Measurements from ENCODE around the gene FLT4. TPM values are rescaled to one million over a fixed set of nuclear protein-coding genes. Genes with fewer than 3 reads are reported as not detected.

Gene FLT4
- total RNA-seq, 2 experiments from 2014 or later: not detected

DNA sequence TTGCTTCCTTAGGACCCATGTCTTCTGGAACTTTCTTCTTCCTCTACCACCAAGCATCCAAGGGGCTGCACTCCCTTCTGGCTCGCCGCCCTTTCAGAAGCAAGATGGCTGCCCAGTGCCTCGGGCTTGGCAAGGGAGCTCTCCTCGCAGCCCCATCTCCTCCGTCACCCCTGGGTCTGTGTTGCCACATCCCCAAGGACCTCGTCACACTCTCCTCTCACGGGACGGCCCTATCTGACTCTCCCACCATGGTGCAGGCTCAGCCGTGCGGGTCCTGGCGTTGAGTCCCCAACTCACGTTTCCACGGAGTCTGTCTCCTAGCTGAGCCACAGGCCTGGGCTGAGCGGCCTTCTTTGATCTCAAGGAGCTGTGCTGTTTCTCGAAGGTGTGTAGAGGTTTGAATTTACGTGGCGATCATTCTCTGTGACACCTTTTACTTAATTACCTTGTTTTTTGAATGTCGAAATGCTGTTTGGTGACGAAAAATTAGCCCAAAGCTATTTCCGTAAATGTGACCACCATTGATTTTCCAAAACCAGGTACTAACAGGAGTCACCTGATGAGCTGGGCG, 43.1 kb downstream of the FLT4 start:
- H4K20me1 ChIP-seq (ENCODE audit: insufficient read depth, low read length): no peaks in the 10 kb centered on the region
- no peaks in the 10 kb centered on the region for H3K36me3 ChIP-seq (ENCODE audit: insufficient read depth, low read length)
- no peaks in the 10 kb centered on the region for H3K9me2 ChIP-seq (ENCODE audit: insufficient read depth, low read length)
- H3K4me2 ChIP-seq (ENCODE audit: low read length): no peak overlapping the region
- H2AFZ ChIP-seq (ENCODE audit: low read length): no peak overlapping the region
- H3K79me2 ChIP-seq (ENCODE audit: insufficient read depth, low read depth, low read length): no peaks in the 10 kb centered on the region
- no TSS peak for BruUV-seq (replicated peaks)
- H3K4me3 ChIP-seq (ENCODE audit: low read depth, low read length, poor library complexity, severe bottlenecking): no peak overlapping the region
- ChIA-PET POLR2A (no interaction called here), CTCF (ENCODE audit: unreplicated experiment) (no interaction called here)
- TF ChIP-seq, protein P1, sequence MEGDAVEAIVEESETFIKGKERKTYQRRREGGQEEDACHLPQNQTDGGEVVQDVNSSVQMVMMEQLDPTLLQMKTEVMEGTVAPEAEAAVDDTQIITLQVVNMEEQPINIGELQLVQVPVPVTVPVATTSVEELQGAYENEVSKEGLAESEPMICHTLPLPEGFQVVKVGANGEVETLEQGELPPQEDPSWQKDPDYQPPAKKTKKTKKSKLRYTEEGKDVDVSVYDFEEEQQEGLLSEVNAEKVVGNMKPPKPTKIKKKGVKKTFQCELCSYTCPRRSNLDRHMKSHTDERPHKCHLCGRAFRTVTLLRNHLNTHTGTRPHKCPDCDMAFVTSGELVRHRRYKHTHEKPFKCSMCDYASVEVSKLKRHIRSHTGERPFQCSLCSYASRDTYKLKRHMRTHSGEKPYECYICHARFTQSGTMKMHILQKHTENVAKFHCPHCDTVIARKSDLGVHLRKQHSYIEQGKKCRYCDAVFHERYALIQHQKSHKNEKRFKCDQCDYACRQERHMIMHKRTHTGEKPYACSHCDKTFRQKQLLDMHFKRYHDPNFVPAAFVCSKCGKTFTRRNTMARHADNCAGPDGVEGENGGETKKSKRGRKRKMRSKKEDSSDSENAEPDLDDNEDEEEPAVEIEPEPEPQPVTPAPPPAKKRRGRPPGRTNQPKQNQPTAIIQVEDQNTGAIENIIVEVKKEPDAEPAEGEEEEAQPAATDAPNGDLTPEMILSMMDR (conservative IDR thresholded peaks at IDR 0.05; ENCODE audit: low read length): peak; percentile 28; the same call in 1 of the 2 replicates
- no peak for TF ChIP-seq EZH2phosphoT487 (IDR thresholded peaks at IDR 0.05; ENCODE audit: borderline replicate concordance, low read depth, low read length)
- intact Hi-C loops (cut with micrococcal nuclease; ENCODE audit: unreplicated experiment): loop anchor here (5.0 kb wide), 1 partner anchor 109 kb away; no protein-coding TSS in a partner anchor
- H3K4me1 ChIP-seq (ENCODE audit: insufficient read depth, low read length, poor library complexity, severe bottlenecking): no peaks in the 10 kb centered on the region
- no peak overlapping the region for H3K27ac ChIP-seq (ENCODE audit: low read depth, low read length, poor library complexity, severe bottlenecking)
- no peaks in the 10 kb centered on the region for H3K9me3 ChIP-seq (ENCODE audit: low read length)
- DNase-seq (ENCODE audit: low spot score): no peak

DNA sequence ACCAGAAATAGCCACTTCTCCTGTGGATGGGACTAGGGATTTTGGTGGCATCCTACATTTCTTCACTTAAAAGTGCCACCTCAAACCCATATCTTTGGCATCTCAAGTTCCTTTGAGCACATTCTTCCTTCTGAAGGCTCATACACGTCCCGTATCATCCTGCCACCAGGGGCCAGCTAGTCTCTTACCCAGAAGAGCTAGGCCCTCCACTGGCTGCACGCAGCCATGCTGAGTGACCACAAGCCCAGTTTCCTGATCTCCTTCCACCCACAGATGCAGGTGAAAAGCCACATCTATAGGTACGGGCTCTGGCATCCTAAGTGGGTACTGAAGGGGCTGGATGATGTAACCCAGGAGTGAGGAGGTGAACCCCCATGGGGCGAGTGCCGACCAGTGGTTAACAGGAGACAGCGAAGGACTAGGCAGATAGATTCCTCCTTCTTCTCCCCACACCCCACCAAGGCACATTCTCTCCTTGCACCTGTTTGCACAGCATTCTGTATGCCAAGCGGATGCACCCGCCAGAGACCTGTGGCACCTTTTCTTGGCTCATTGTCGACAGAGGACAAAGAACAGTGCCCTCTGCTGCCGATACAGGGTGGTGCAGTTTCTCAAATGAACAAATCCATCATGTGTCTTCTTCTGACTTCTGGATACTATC, 43.7 kb downstream of the FLT4 start:
- TF ChIP-seq, protein P1 (conservative IDR thresholded peaks at IDR 0.05; ENCODE audit: low read length): peak; percentile 90
- TF ChIP-seq EZH2phosphoT487 (IDR thresholded peaks at IDR 0.05; ENCODE audit: borderline replicate concordance, low read depth, low read length): no peak
- H3K27ac ChIP-seq (ENCODE audit: low read depth, low read length, poor library complexity, severe bottlenecking): no peak overlapping the region
- peak; percentile 67 for DNase-seq (ENCODE audit: low spot score)
- H2AFZ ChIP-seq (ENCODE audit: low read length): no peak overlapping the region
- H3K4me2 ChIP-seq (ENCODE audit: low read length): no peak overlapping the region
- no TSS peak for BruUV-seq (replicated peaks)
- no peaks in the 10 kb centered on the region for H3K36me3 ChIP-seq (ENCODE audit: insufficient read depth, low read length)
- H3K79me2 ChIP-seq (ENCODE audit: insufficient read depth, low read depth, low read length): no peaks in the 10 kb centered on the region
- ChIA-PET POLR2A (no interaction called here), CTCF (ENCODE audit: unreplicated experiment) (no interaction called here)
- H3K4me3 ChIP-seq (ENCODE audit: low read depth, low read length, poor library complexity, severe bottlenecking): no peak overlapping the region
- no peaks in the 10 kb centered on the region for H3K9me3 ChIP-seq (ENCODE audit: low read length)
- H4K20me1 ChIP-seq (ENCODE audit: insufficient read depth, low read length): no peaks in the 10 kb centered on the region
- intact Hi-C loops (cut with micrococcal nuclease; ENCODE audit: unreplicated experiment): loop anchor here (5.0 kb wide), 1 partner anchor 108 kb away; no protein-coding TSS in a partner anchor
- H3K4me1 ChIP-seq (ENCODE audit: insufficient read depth, low read length, poor library complexity, severe bottlenecking): no peaks in the 10 kb centered on the region
- H3K9me2 ChIP-seq (ENCODE audit: insufficient read depth, low read length): no peaks in the 10 kb centered on the region

DNA sequence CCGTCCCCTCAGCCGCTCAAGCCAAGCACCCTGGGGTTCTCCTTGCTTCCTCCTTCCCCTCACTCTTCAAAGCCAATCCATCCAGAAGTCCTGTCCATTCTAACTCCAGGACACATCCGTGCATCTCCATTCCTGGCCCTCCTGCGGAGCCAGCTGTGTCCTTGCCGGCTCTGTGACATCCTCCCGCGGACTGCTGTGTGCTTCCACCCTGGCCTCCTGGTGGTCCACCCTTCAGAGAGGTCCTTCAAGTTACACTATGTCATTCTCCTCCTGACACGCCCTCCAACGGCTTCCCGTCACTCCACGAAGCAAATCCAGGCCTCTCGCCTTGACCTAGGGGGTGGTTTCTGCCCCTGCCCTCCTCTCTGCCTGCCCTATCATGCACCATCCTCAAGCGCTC, 45.1 kb downstream of the FLT4 start:
- CTCF ChIA-PET (ENCODE audit: unreplicated experiment): no interaction called here

More for the DNA sequence above, 45.1 kb downstream of the FLT4 start:
- Histone ChIP-seq H3K4me2 (ENCODE audit: low read length) (no peak overlapping the region), H3K9me2 (ENCODE audit: insufficient read depth, low read length) (no peaks in the 10 kb centered on the region), H3K4me3 (ENCODE audit: low read depth, low read length, poor library complexity, severe bottlenecking) (no peak overlapping the region), H4K20me1 (ENCODE audit: insufficient read depth, low read length) (no peaks in the 10 kb centered on the region), H2AFZ (ENCODE audit: low read length) (no peak overlapping the region), H3K27ac (ENCODE audit: low read depth, low read length, poor library complexity, severe bottlenecking) (no peak overlapping the region), H3K36me3 (ENCODE audit: insufficient read depth, low read length) (no peaks in the 10 kb centered on the region), H3K9me3 (ENCODE audit: low read length) (no peaks in the 10 kb centered on the region), H3K79me2 (ENCODE audit: insufficient read depth, low read depth, low read length) (no peaks in the 10 kb centered on the region), H3K4me1 (ENCODE audit: insufficient read depth, low read length, poor library complexity, severe bottlenecking) (no peaks in the 10 kb centered on the region)
- POLR2A ChIA-PET: no interaction called here
- intact Hi-C loops (cut with micrococcal nuclease; ENCODE audit: unreplicated experiment): no loop called here
- TF ChIP-seq EZH2phosphoT487 (IDR thresholded peaks at IDR 0.05; ENCODE audit: borderline replicate concordance, low read depth, low read length): no peak
- TF ChIP-seq, protein P1 (conservative IDR thresholded peaks at IDR 0.05; ENCODE audit: low read length): no peak
- no TSS peak for BruUV-seq (replicated peaks)
- DNase-seq (ENCODE audit: low spot score): no peak
